Ovary (tissue), 3 donors: ENCODE measurements around the gene KDM3A.

Experiments
- CTCF ChIP-seq, 3 donors: fragments of 450-650 bp in 2 of 3; fragments of 200-600 bp in 1 of 3; IDR thresholded peaks; one replicate each; pipeline versions ENCODE4 v1.5.1 to v1.8.0; 2016 to 2022; ENCODE audit warnings: antibody characterized with exemption in 3 of 3, mild to moderate bottlenecking in 1 of 3
- EP300 ChIP-seq: sonication (generic); formaldehyde crosslinking; IDR thresholded peaks from one replicate; pipeline ENCODE4 v1.6.1; 2017; ENCODE audit warnings: antibody characterized with exemption
- POLR2A ChIP-seq: fragments of 450-650 bp; IDR thresholded peaks from one replicate; pipeline ENCODE4 v1.6.1; 2017; ENCODE audit warnings: antibody characterized with exemption, mild to moderate bottlenecking, moderate library complexity
- donor health status: DM: no; HTN: no; CAD: no.

DNA sequence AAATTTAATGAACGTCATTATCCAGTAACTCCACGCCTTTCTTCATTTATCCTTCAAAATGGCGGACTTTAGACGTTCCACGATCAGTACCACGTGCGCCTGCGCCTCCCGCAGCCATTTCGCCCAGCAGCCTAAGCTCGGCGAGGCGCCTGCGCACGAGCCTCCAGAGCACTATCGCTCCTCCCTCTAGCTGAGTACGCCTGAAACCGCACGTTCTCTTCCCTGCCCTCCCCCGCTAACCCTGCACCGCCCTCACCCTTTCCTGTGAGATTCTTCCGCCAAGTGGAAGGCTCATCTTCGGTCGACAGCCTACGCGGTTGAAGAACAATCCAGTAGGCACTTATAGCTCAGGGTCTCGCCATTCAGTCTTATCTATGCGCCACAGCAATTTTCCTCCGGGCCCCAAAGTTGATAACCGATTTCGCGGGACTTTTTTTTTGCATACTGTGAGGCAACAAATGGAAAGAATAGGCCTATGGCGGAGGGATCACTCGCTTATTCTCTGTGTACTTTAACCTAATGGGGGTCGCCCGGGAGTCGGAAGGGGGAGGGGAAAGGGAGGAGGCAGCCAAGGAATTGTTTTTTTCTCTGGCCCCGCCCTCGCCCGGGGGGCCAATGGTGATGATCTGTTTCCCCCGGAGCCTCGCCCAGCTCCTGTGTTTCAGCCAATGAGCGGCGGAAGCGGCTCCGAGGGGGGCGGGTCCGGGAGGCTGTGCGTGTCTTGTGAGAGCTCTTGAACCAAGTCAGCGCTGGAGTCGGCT, at the start of gene KDM3A:
- TF ChIP-seq CTCF (IDR thresholded peaks at IDR 0.05) (peak in 1 of 3 donors; percentile 18), POLR2A (peak; percentile 86), EP300 (no peak)
